NCI-H446 (cell line): ENCODE data around the gene EIPR1.

ENCODE experiments used
- DNase-seq, 2 experiments: peaks; one replicate each; lab custom pipeline; 2025; lab: John Stamatoyannopoulos, UW

EIPR1 gene

GRCh38 chr2:3176071-3176868 lies 201.3 kb downstream of the EIPR1 start:
- no peak for DNase-seq

GRCh38 chr2:3175568-3175955 lies 202.1 kb downstream of the EIPR1 start:
- no peak for DNase-seq

GRCh38 chr2:3174626-3175567 lies 202.7 kb downstream of the EIPR1 start:
- no peak for DNase-seq

- DNase-seq = no peak
These were observed 204.6 kb downstream of the EIPR1 start for GRCh38 chr2:3173031-3173430.

GRCh38 chr2:3172265-3172935 lies 205.2 kb downstream of the EIPR1 start:
- DNase-seq = no peak

- DNase-seq = no peak
These were observed 205.9 kb downstream of the EIPR1 start for GRCh38 chr2:3171564-3172264.

- no peak for DNase-seq
These were observed 206.7 kb downstream of the EIPR1 start for GRCh38 chr2:3170792-3171455.

GRCh38 chr2:3169106-3169870 lies 208.3 kb downstream of the EIPR1 start:
- no peak for DNase-seq

GRCh38 chr2:3168230-3168891 lies 209.3 kb downstream of the EIPR1 start:
- DNase-seq = no peak

- DNase-seq = no peak
These were observed 214.2 kb downstream of the EIPR1 start for GRCh38 chr2:3163401-3163800.

- DNase-seq = no peak
These were observed 215.1 kb downstream of the EIPR1 start for GRCh38 chr2:3162442-3163077.

GRCh38 chr2:3160751-3161330 lies 216.8 kb downstream of the EIPR1 start:
- no peak for DNase-seq

GRCh38 chr2:3159782-3160545 lies 217.7 kb downstream of the EIPR1 start:
- DNase-seq = no peak

GRCh38 chr2:3154700-3155099 lies 222.9 kb downstream of the EIPR1 start:
- DNase-seq = no peak

GRCh38 chr2:3154146-3154545 lies 223.5 kb downstream of the EIPR1 start:
- no peak for DNase-seq

- no peak for DNase-seq
These were observed 226.3 kb downstream of the EIPR1 start for GRCh38 chr2:3151153-3151918.

- no peak for DNase-seq
These were observed 228.0 kb downstream of the EIPR1 start for GRCh38 chr2:3149441-3150217.
